ENCODE results near the gene MBNL1.

DNA sequence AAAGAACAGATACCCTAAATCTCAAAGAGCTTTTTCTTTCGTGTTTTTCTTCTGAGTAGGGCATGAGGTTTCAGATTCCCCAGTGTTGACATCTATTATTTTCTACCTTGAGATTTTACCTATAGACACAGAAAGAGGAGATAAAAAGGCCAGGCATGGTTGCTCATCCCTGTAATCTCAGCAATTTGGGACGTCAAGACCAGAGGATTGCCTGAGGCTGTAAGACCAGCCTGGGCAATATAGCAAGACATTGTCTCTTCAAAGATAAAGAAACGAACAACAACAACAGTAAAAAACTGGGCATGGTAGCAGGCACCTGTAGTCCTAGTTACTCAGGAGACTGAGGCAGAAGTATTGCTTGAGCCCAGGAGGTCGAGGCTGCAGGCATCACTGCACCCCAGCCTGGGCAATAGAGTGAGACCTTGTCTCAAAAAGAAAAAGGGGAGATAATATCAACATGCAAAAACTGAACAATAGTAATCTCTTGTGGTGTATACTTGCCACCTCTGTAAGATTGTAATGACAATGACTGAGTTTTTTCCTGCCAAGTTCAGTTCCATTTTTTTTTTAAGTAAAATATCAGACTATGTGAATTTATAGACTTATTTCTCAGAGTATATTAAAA is 71.3 kb downstream of the MBNL1 start:
- no peak for TF ChIP-seq ELF4 (IDR thresholded peaks at IDR 0.05)
- TF ChIP-seq SP1 (IDR thresholded peaks at IDR 0.05): no peak
- no peak for TF ChIP-seq CTBP1 (IDR thresholded peaks at IDR 0.05; ENCODE audit: borderline replicate concordance)
- no peak for TF ChIP-seq FOXA1 (IDR thresholded peaks at IDR 0.05)
- TF ChIP-seq ZNF384 (IDR thresholded peaks at IDR 0.05): no peak
- TF ChIP-seq HDGF (IDR thresholded peaks at IDR 0.05; ENCODE audit: borderline replicate concordance): no peak

Measured in HEK293T (cell line).